Measurements from ENCODE around the gene CBX7.

GRCh38 chr22:39181356-39181755 is 28.9 kb upstream of the CBX7 start:
- TF ChIP-seq CTCF (IDR thresholded peaks at IDR 0.05; ENCODE audit: low read depth, low read length) (no peak), EZH2phosphoT487 (IDR thresholded peaks at IDR 0.05; ENCODE audit: low read depth) (no peak)

Measured in OCI-LY3 (cell line).